Measurements from ENCODE around the gene HK2.
"Not testable (repeated sequence)": the region's sequence is repeated elsewhere in the genome, so short reads cannot be mapped to it uniquely, and the experiment has no call there.

Gene HK2

GRCh38 chr2:74877376-74877775 lies 43.4 kb downstream of the HK2 start:
- no peak for DNase-seq (ENCODE audit: low read depth)

- DNase-seq (ENCODE audit: low read depth): no peak
Observed at GRCh38 chr2:74877781-74878433, 44.0 kb downstream of the HK2 start.

- no peak for DNase-seq (ENCODE audit: low read depth)
Observed at GRCh38 chr2:74878551-74878950, 44.6 kb downstream of the HK2 start.

GRCh38 chr2:74880054-74880728 lies 46.3 kb downstream of the HK2 start:
- DNase-seq (ENCODE audit: low read depth): no peak

GRCh38 chr2:74881176-74881575 lies 47.2 kb downstream of the HK2 start:
- DNase-seq (ENCODE audit: low read depth): no peak

- DNase-seq (ENCODE audit: low read depth): no peak
Observed at GRCh38 chr2:74881626-74882298, 47.8 kb downstream of the HK2 start.

- no peak for DNase-seq (ENCODE audit: low read depth)
Observed at GRCh38 chr2:74882299-74882687, 48.4 kb downstream of the HK2 start.

- no peak for DNase-seq (ENCODE audit: low read depth)
Observed at GRCh38 chr2:74883011-74883410, 49.1 kb downstream of the HK2 start.

- DNase-seq (ENCODE audit: low read depth): no peak
Observed at GRCh38 chr2:74884118-74884762, 50.3 kb downstream of the HK2 start.

- no peak for DNase-seq (ENCODE audit: low read depth)
Observed at GRCh38 chr2:74884866-74885265, 50.9 kb downstream of the HK2 start.

GRCh38 chr2:74886251-74886650 lies 52.3 kb downstream of the HK2 start:
- no peak for DNase-seq (ENCODE audit: low read depth)

GRCh38 chr2:74886811-74887210 lies 52.9 kb downstream of the HK2 start:
- DNase-seq (ENCODE audit: low read depth): no peak

- no peak for DNase-seq (ENCODE audit: low read depth)
Observed at GRCh38 chr2:74887445-74887951, 53.6 kb downstream of the HK2 start.

GRCh38 chr2:74887960-74888700 lies 54.2 kb downstream of the HK2 start:
- no peak for DNase-seq (ENCODE audit: low read depth)

GRCh38 chr2:74889159-74889558 lies 55.2 kb downstream of the HK2 start:
- DNase-seq (ENCODE audit: low read depth): no peak

GRCh38 chr2:74890711-74891110 lies 56.8 kb downstream of the HK2 start:
- no peak for DNase-seq (ENCODE audit: low read depth)

- no peak for DNase-seq (ENCODE audit: low read depth)
Observed at GRCh38 chr2:74891136-74891764, 57.3 kb downstream of the HK2 start.

GRCh38 chr2:74891816-74892215 lies 57.9 kb downstream of the HK2 start:
- DNase-seq (ENCODE audit: low read depth): not testable (repeated sequence)

GRCh38 chr2:74892609-74893008 lies 58.7 kb downstream of the HK2 start:
- DNase-seq (ENCODE audit: low read depth): no peak

GRCh38 chr2:74893332-74893731 lies 59.4 kb downstream of the HK2 start:
- no peak for DNase-seq (ENCODE audit: low read depth)

GRCh38 chr2:74894272-74894981 lies 60.5 kb downstream of the HK2 start:
- no peak for DNase-seq (ENCODE audit: low read depth)
